HG03025 (cell line): ENCODE measurements around the gene DUSP8.
"Not testable (repeated sequence)": the region's sequence is repeated elsewhere in the genome, so short reads cannot be mapped to it uniquely, and the experiment has no call there.

ENCODE experiments used
- ATAC-seq: cut with Tn5 transposase; IDR thresholded peaks from one replicate; pipeline ENCODE4 v1.9.1; 2021; ENCODE audit warnings: mild to moderate bottlenecking, moderate library complexity; ENCODE audit not compliant: unreplicated experiment, low FRiP score

Gene DUSP8

GRCh38 chr11:1589191-1589963, 17.3 kb upstream of the DUSP8 start:
- ATAC-seq = not testable (repeated sequence)

DNA sequence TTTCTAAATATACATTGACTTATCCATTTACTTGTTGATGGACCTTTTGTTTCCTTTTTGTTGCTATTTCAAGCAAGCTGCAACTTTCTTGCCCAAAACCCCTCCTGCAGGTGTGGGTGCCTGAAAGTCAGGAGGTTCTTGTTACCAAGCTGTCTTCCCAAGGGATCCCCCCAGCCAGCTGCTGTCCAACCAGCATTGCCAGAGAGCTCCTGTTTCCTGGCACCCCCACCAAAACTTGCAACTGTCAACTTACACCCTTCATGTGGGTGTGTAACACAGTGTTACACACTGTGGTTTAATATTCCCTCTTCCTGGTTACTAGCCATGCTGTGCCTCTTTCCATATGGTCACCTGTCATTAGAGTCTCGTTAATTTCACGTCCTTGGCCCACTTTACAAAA, 14.6 kb upstream of the DUSP8 start:
- ATAC-seq = no peak

- ATAC-seq = not testable (repeated sequence)
Observed at GRCh38 chr11:1584661-1585370, 12.7 kb upstream of the DUSP8 start, which contains the start of gene KRTAP5-1. Gene KRTAP5-1, minus strand, starts transcription at chr11:1585283. Its CDS starts 34 bp downstream, at chr11:1585249.

DNA sequence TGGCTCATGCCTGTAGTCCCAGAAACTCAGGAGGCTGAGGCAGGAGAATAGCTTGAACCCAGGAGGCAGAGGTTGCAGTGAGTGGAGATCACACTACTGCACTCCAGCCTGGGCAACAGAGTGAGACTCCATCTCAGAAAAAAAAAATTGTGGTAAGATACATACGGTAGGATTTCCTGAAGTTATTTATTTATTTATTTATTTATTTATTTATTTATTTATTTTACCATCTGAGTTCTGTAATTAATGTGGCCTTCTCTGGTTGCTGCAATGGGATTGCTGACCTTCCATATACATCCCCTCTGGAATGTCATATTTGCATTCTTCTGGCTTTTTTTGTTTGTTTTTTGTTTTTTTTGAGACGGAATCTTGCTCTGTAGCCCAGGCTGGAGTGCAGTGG, 10.8 kb upstream of the DUSP8 start:
- ATAC-seq = not testable (repeated sequence)

GRCh38 chr11:1581976-1582375, 9.9 kb upstream of the DUSP8 start:
- no peak for ATAC-seq

DNA sequence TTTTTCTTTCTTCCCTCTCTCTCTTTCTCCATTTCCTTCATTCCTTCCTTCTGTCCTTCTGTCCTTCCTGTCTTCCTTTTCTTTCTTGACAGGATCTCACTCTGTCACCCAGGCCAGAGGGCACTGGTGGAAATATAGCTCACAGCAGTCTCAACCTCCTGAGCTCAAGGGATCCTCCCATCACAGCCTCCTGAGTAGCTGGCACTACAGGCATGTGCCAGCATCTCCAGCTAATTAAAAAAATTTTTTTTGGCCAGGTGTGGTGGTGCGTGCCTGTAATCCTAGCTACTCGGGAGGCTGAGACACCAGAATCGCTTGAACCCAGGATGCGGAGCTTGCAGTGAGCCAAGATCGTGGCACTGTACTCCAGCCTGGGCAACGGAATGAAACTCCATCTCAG, 4.8 kb upstream of the DUSP8 start:
- ATAC-seq = no peak

- ATAC-seq = not testable (repeated sequence)
Observed at GRCh38 chr11:1575756-1576155, 3.7 kb upstream of the DUSP8 start.

DNA sequence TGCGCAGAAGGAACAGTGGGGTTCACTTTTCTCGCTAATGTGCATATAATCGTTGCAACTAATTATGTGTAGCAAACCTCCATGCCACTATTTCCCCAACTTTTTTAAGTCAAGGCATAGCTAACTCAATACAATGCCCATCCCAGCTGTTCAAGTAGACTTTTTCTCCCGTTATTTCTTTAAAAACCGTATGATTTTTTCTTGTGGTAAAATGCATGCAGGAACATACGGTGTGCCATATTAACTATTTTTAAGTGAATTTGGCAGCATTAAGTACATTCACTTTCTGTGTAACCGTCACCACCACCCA, 2.8 kb upstream of the DUSP8 start:
- no peak for ATAC-seq

DNA sequence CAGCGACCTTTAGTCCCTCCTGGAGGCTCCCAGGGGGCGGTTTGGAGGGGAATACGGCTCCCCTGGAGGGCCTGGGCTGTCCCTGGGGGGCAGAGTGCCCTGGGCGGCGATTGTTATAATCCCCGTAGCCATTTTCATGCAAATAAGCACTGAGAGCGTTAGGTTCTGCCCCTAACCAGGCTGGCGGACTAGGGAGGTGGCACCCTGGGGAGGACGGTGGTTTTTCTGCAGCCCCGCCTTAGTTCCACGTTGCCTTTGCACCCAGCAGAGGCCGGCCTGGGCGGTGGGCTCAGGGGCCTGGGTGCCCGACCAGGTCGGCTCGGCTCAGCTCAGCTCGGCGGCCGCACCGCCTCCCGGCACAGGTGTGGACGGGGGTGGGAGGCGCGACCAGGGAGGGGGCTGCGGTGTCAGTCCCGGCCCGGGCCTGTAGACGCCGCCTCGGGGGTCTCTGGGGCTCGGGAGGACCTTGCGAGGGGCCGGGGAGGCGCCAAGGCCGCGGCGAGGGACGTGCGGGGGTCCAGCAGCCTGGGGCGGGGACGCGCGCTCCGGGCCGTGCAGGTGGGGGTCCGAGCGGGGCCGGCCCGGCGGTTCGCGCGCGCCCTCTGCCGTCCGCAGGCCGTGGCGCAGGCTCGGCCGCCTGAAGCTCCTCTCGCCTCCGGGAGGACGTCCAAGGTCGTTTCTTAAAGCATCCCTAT, 2.3 kb upstream of the DUSP8 start:
- no peak for ATAC-seq

DNA sequence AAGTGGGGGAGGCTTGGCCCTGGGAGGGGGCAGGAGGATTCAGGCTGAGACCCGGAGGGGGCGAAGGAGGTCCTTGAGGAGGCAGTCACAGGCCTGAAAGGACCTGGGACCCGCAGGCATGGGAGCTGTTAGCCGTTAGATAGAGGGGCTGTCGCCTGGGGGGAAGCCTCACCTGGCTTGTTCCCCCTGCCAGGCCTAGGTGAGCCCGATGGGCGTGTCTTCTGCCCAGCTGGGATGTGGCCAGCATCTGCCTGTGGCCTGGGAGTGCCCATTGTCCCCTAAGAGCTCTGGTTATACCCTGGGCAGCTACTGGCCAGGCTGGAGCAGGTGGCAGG, 1.8 kb upstream of the DUSP8 start:
- ATAC-seq = no peak

GRCh38 chr11:1573077-1573902, 1.2 kb upstream of the DUSP8 start:
- no peak for ATAC-seq

DNA sequence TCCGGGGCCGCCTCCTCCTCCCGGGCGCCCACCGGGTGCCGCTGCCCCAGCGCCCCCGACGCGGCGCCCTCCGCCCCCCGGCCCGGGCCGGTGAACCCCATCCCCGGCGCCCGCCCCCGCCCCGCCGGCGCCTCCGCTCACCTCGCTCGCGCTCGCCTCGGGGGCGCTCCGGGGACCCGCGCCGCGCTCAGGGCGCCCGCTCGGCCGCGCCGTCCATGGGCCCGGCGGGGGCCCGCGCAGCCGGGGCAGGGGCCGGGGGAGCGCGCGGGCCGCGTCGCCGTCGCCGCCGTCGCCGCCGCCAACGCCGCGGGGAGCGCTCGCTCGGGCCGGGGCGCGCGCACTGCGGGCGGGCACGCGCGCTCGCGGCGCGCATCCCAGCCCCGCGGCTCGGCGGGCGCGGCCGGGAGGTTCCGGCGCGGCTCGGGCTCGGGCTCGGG, 293 bp downstream of the DUSP8 start:
- no peak for ATAC-seq

DNA sequence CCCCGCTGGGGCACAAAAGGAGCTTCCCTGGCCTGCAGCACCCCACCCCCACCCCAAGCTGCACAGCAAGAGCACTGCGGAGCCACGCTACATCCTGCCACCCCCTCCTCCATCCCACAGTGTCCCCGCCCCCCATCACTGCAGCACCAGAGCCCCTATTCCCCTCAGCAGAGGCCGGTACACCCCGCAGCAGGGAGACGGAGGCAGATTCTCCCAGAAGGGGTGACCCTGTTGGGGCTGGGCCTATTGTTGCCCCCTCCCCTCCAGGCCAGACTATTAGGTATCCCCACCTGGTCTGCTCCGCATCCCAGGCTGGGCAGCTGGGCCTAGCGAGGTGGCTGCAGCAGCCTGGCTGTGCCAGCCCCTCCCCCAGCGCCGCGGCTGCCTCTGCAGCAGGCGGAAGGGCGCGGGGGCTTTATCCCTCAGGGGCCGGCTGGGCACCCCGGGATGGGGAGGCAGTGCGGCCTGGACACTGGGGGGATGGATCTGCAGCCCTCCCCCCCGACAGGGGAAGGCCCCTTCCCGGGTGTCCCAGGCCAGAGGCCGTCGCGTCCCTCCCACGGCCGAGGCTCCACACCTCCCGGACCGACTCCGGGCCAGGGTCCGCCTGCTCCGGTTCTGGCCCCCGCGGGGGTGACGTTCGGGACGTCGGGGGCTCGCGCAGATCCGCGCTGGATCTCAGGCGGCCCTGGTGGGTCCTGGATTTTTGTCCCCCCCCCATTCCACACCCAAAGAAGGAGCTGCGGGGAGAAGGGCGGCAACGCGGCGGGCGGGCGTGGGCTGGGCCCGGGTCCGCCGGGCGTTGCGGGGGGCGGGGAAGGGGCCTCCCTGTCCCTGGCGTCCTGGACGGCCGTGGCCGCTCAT, 943 bp downstream of the DUSP8 start:
- no peak for ATAC-seq

DNA sequence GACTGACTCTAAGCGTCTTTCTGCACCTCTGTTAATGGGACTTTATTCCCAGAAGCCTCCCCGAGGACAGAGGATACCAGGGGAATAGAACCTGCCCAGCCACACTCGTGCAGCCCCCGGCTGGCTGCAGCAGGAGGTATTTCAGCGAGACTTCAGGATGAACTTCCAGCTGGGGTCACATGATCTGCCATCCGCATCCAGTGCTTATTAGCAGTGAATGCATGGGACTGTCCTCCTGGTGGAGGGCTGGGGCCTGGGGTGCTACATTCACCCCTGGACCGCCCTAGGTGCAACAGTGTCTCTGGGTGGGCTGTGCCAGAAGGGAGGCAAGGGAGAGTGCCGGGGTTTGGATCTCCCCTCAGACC, 1.6 kb downstream of the DUSP8 start:
- ATAC-seq = no peak

GRCh38 chr11:1570001-1570453, 2.0 kb downstream of the DUSP8 start:
- no peak for ATAC-seq

GRCh38 chr11:1569251-1569780, 2.8 kb downstream of the DUSP8 start:
- ATAC-seq = no peak

DNA sequence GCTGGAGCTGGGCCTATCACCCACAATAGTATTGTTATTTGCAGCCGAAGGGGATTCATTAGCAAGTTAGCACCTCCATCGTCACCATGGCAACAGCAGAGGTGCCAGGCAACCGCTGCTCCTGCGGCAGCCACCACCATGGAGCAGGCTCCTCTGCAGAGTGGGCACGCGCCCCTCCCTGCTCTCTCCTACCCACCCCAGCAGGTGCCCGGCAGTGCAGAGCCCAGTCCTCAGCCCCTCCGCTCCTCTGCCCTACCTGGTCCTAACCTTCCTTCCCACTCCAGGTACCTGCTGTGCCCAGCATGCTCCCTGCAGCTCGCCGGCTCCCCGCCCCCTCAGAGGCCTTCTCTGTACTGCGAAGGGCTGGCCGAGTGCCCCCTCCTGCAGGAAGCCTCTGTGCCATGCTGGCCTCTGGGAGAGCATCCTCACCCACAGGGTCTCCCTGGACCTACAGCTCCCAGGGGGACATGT, 3.6 kb downstream of the DUSP8 start:
- ATAC-seq = no peak

DNA sequence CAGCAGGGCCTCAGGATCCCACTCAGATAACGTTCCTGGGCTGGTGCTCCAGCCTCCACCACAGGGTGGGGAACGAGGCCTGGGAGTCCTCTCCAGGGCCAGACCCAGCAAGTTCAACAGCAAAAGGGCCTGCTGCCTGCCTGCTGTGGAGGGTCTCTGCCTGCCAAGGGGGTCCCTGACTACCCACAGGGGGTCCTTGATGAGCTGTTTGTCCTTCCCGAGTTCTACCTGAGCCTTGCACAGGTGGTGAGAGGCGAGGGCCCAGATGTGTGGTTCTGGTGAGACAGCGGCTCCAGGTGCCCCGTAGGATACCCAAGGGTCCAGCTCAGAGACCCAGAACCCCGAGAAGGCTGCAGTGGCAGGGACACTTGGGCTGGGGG, 4.4 kb downstream of the DUSP8 start:
- ATAC-seq = no peak

DNA sequence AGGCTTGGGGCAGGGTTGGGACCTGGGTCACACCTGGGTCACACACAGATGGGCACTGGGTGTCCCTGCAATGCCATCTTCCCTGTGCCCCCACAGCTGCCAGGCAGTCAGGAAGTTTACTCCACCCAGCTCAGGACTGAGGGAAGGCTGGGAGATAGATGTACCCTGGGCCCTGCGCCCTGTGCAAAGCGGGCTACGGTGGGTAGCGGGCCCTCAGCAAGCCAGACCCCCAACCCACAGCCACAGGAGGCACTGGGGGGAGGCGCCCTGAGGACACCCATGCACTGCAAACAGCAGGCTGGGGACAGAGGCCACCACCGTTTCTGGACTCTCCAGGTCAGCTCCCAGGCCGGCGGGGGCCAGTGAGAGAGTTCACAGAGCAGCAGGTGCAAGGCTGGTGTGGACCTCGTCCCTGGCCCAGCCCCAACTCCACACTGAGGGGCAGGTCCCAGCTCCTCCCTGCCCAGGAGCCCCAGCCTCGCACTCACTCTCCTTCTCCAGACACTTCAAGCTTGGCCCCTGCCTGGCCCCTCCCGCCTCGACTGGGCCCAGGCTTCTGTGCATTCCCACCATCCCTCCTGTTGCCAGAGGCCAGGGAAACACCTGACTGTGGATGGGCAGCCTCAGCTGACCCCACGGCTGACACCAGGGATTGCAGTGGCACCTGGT, 4.9 kb downstream of the DUSP8 start:
- no peak for ATAC-seq
